ENCODE results near the gene NHEJ1. TPM values are rescaled to one million over a fixed set of nuclear protein-coding genes. Genes with fewer than 3 reads are reported as not detected.
A peak's percentile ranks its signal among the peaks of the same experiment; 100 is the strongest.

NHEJ1 gene
- total and polyA plus RNA-seq, 2 of the 13 experiments (the other 11 are each of a cell fraction or from before 2014, with no cell fraction given) = 30.0 to 30.7 TPM

DNA sequence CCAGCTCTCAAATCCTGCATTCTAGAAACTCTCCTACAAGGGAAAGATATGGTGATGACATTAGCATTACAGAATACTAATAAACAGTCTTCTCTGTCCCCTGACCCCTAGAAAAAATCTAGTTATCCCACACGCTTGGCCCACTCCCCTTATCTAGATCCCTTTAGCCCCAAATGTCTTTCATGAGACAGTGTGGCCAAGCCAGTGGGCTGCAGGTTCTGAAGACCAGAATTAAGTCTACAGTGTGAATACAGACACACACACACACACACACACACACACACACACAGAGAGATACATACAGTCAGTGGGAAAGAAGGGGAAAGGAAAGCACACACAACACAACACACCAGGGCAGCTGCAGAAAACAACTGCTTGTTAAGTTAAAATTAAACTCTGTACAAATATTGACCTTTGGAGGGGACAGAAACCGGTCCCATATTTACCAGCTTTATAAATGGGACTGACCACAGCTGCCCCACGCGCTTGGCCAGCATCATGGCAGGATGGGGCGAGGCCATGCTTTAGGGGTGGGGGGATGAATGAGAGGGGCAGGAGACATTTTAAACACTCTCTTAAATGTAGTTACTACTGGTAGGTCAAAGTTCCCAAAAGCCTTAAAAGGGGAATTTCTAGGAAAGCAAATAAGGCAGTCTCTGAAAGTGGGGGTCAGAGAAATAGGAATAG is 49.1 kb downstream of the NHEJ1 start (continued):
- TF ChIP-seq, protein P1, sequence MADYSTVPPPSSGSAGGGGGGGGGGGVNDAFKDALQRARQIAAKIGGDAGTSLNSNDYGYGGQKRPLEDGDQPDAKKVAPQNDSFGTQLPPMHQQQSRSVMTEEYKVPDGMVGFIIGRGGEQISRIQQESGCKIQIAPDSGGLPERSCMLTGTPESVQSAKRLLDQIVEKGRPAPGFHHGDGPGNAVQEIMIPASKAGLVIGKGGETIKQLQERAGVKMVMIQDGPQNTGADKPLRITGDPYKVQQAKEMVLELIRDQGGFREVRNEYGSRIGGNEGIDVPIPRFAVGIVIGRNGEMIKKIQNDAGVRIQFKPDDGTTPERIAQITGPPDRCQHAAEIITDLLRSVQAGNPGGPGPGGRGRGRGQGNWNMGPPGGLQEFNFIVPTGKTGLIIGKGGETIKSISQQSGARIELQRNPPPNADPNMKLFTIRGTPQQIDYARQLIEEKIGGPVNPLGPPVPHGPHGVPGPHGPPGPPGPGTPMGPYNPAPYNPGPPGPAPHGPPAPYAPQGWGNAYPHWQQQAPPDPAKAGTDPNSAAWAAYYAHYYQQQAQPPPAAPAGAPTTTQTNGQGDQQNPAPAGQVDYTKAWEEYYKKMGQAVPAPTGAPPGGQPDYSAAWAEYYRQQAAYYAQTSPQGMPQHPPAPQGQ (CRISPR knock-in tag; IDR thresholded peaks at IDR 0.05; ENCODE audit: borderline replicate concordance) = no peak
- TF ChIP-seq KDM2A (CRISPR knock-in tag; IDR thresholded peaks at IDR 0.05; ENCODE audit: borderline replicate concordance, low read depth) (peak; percentile 57; the same call in 1 of the 2 replicates), NRL (CRISPR knock-in tag; IDR thresholded peaks at IDR 0.05; ENCODE audit: borderline replicate concordance) (no peak), KLF13 (CRISPR knock-in tag; IDR thresholded peaks at IDR 0.05) (no peak), FIP1L1 (IDR thresholded peaks at IDR 0.05; ENCODE audit: borderline replicate concordance, insufficient read depth, low read depth, low read length) (no peak), YEATS2 (CRISPR knock-in tag; IDR thresholded peaks at IDR 0.05; ENCODE audit: borderline replicate concordance) (no peak; the same call in 1 of the 2 replicates), ZNF777 (CRISPR knock-in tag; IDR thresholded peaks at IDR 0.05) (0 out of 2 replicates have a peak, but pooled peaks have one; percentile 26), ZNF780A (CRISPR knock-in tag; IDR thresholded peaks at IDR 0.05) (peak; percentile 78), KDM5A (IDR thresholded peaks at IDR 0.05; ENCODE audit: borderline replicate concordance, low read length) (no peak), ETV5 (CRISPR knock-in tag; IDR thresholded peaks at IDR 0.05; ENCODE audit: borderline replicate concordance) (peak; percentile 52; the same call in 1 of the 2 replicates), KMT2A (CRISPR knock-in tag; IDR thresholded peaks at IDR 0.05) (no peak), MATR3 (CRISPR knock-in tag; IDR thresholded peaks at IDR 0.05) (no peak), PRMT3 (CRISPR knock-in tag; IDR thresholded peaks at IDR 0.05; ENCODE audit: borderline replicate concordance, low read depth) (no peak), TBP (CRISPR knock-in tag; IDR thresholded peaks at IDR 0.05) (no peak), THAP11 (CRISPR knock-in tag; IDR thresholded peaks at IDR 0.05) (peak; percentile 59), NR3C1 (CRISPR knock-in tag; IDR thresholded peaks at IDR 0.05) (no peak)
- TF ChIP-seq, protein P2, sequence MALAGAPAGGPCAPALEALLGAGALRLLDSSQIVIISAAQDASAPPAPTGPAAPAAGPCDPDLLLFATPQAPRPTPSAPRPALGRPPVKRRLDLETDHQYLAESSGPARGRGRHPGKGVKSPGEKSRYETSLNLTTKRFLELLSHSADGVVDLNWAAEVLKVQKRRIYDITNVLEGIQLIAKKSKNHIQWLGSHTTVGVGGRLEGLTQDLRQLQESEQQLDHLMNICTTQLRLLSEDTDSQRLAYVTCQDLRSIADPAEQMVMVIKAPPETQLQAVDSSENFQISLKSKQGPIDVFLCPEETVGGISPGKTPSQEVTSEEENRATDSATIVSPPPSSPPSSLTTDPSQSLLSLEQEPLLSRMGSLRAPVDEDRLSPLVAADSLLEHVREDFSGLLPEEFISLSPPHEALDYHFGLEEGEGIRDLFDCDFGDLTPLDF (CRISPR knock-in tag; IDR thresholded peaks at IDR 0.05) = no peak
- TF ChIP-seq, protein P3, sequence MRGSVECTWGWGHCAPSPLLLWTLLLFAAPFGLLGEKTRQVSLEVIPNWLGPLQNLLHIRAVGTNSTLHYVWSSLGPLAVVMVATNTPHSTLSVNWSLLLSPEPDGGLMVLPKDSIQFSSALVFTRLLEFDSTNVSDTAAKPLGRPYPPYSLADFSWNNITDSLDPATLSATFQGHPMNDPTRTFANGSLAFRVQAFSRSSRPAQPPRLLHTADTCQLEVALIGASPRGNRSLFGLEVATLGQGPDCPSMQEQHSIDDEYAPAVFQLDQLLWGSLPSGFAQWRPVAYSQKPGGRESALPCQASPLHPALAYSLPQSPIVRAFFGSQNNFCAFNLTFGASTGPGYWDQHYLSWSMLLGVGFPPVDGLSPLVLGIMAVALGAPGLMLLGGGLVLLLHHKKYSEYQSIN (CRISPR knock-in tag; IDR thresholded peaks at IDR 0.05; ENCODE audit: borderline replicate concordance) = no peak
- TF ChIP-seq, protein P4, sequence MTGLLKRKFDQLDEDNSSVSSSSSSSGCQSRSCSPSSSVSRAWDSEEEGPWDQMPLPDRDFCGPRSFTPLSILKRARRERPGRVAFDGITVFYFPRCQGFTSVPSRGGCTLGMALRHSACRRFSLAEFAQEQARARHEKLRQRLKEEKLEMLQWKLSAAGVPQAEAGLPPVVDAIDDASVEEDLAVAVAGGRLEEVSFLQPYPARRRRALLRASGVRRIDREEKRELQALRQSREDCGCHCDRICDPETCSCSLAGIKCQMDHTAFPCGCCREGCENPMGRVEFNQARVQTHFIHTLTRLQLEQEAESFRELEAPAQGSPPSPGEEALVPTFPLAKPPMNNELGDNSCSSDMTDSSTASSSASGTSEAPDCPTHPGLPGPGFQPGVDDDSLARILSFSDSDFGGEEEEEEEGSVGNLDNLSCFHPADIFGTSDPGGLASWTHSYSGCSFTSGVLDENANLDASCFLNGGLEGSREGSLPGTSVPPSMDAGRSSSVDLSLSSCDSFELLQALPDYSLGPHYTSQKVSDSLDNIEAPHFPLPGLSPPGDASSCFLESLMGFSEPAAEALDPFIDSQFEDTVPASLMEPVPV (CRISPR knock-in tag; IDR thresholded peaks at IDR 0.05) = peak; percentile 58; the same call in 1 of the 2 replicates
- TF ChIP-seq, protein P5, sequence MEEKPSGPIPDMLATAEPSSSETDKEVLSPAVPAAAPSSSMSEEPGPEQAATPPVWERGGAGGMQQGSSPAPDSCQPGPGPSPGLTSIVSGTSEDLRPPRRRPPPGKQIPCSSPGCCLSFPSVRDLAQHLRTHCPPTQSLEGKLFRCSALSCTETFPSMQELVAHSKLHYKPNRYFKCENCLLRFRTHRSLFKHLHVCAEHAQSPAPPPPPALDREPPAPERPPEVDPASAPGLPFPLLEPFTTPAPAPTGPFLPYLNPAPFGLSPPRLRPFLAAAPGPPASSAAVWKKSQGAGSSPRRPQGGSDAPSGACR (CRISPR knock-in tag; IDR thresholded peaks at IDR 0.05) = peak; percentile 26; the same call in 1 of the 2 replicates

Measured in HepG2 (cell line).